Ovary (tissue), 9 donors: ENCODE measurements around the gene DPM1. TPM values are rescaled to one million over a fixed set of nuclear protein-coding genes. Genes with fewer than 3 reads are reported as not detected.
A peak's percentile ranks its signal among the peaks of the same experiment; 100 is the strongest.

Experiments used
- DNase-seq, 5 donors: peaks; one replicate each; pipeline ENCODE4 v3.0.0-alpha.2; 2019 to 2020
- H3K27ac ChIP-seq, 2 donors: fragments of 200-600 bp; one replicate each; pipeline versions ENCODE4 v1.5.1 to v1.8.0; 2019 to 2022
- H3K27me3 ChIP-seq: fragments of 200-600 bp; one replicate; pipeline ENCODE4 v1.8.0; 2022
- H3K36me3 ChIP-seq: fragments of 200-600 bp; sonication (generic); one replicate; pipeline ENCODE4 v1.5.1; 2019
- H3K4me1 ChIP-seq: one replicate; pipeline ENCODE4 v1.8.1; 2013; ENCODE audit warnings: mild to moderate bottlenecking, moderate library complexity; ENCODE audit not compliant: insufficient read depth
- H3K4me3 ChIP-seq: fragments of 200-600 bp; sonication (generic); one replicate; pipeline ENCODE4 v1.5.1; 2017
- H3K9me3 ChIP-seq, 2 donors: fragments of 200-600 bp in 1 of 2; sonication (generic) in 1 of 2; one replicate each; pipeline versions ENCODE4 v1.5.1 to v1.8.1; 2013 to 2019; ENCODE audit warnings: mild to moderate bottlenecking in 1 of 2, moderate library complexity in 1 of 2
- EP300 ChIP-seq: sonication (generic); formaldehyde crosslinking; IDR thresholded peaks from one replicate; pipeline ENCODE4 v1.6.1; 2017; ENCODE audit warnings: antibody characterized with exemption
- POLR2A ChIP-seq: fragments of 450-650 bp; IDR thresholded peaks from one replicate; pipeline ENCODE4 v1.6.1; 2017; ENCODE audit warnings: antibody characterized with exemption, mild to moderate bottlenecking, moderate library complexity
- WGBS, 3 donors: extraction: QIAGEN DNeasy Blood & Tissue Kit in 1 of 3; methylation state at CpG; one replicate each; pipeline versions ENCODE4 v1.1.5 to v1.1.7; 2013 to 2017; 5-methylcytosine and 5-hydroxymethylcytosine counted together
- intact Hi-C, 4 donors: fragments of 100-400 bp; cut with DNase I; formaldehyde crosslinking; loops; one replicate each; pipeline versions ENCODE4 v1.11.0 to v1.15.1; 2022 to 2023
- polyA plus RNA-seq, 2 donors: library from polyadenylated mRNA; stranded (reverse); fragments of 200-250 nt in 1 of 2; fragments of 350-450 nt in 1 of 2; fragmentation: Illumina TruSeq in 1 of 2; extraction: RNeasy Lipid Tissue Mini Kit (QIAGEN cat#74804) in 1 of 2; gene quantifications; one replicate each; pipeline ENCODE4 v1.2.3, GENCODE V29; 2013 to 2014
- total RNA-seq, 7 donors: library from RNA; depleted of rRNA in 2 of 7; stranded (reverse); fragments of >200 nt in 2 of 7; fragmentation: NEBNext Ultra II Directional in 3 of 7; extraction: Animal tissue kit (Norgen Biotek cat#: 25700) in 3 of 7; gene quantifications; one replicate each; pipeline versions ENCODE4 v1.1.0 to v1.2.4, GENCODE V29; 2016 to 2023
- TF ChIP-seq, protein P1 (sequence below), 3 donors: fragments of 450-650 bp in 2 of 3; fragments of 200-600 bp in 1 of 3; IDR thresholded peaks; one replicate each; pipeline versions ENCODE4 v1.5.1 to v1.8.0; 2016 to 2022; ENCODE audit warnings: antibody characterized with exemption in 3 of 3, mild to moderate bottlenecking in 1 of 3
- donor health status: DM: no; HTN: no; CAD: no; lungs with moderate emphysema.
- donor health status: DM: no; HTN: no; CAD: no.
- donor health status: Bipolar disorder and iron deficiency.
- donor health status: DM: yes; HTN: yes; CAD: no.
- donor health status: DM: no; HTN: no; CAD: no.
- donor health status: DM: yes; HTN: yes; CAD: no.

DPM1 gene
- total and polyA plus RNA-seq, 9 donors: 31.1 to 53.8 (median 38.1) TPM

- no peaks in the 10 kb centered on the region for H3K36me3 ChIP-seq
- H3K27ac ChIP-seq: no peak overlapping the region
- WGBS, 3 donors: 64 to 72% (median 70%) methylated on average over 5 of the region's 5 CpGs
- DNase-seq: no peak
- no peaks in the 10 kb centered on the region for H3K27me3 ChIP-seq
- TF ChIP-seq, protein P1, sequence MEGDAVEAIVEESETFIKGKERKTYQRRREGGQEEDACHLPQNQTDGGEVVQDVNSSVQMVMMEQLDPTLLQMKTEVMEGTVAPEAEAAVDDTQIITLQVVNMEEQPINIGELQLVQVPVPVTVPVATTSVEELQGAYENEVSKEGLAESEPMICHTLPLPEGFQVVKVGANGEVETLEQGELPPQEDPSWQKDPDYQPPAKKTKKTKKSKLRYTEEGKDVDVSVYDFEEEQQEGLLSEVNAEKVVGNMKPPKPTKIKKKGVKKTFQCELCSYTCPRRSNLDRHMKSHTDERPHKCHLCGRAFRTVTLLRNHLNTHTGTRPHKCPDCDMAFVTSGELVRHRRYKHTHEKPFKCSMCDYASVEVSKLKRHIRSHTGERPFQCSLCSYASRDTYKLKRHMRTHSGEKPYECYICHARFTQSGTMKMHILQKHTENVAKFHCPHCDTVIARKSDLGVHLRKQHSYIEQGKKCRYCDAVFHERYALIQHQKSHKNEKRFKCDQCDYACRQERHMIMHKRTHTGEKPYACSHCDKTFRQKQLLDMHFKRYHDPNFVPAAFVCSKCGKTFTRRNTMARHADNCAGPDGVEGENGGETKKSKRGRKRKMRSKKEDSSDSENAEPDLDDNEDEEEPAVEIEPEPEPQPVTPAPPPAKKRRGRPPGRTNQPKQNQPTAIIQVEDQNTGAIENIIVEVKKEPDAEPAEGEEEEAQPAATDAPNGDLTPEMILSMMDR (IDR thresholded peaks at IDR 0.05): no peak
- TF ChIP-seq EP300 (no peak), POLR2A (no peak)
- peak overlapping the region; percentile 92 for H3K4me3 ChIP-seq
- intact Hi-C loops: loop anchor here in 2 of 4 donors (10.0 kb wide), 2 partner anchors 54 to 134 kb away; partner anchors contain the start of gene BCAS4 (in 1 of the 2)
- H3K4me1 ChIP-seq: peaks cover 15% of the 10 kb centered on the region
- H3K9me3 ChIP-seq: no peaks in the 10 kb centered on the region
Observed at GRCh38 chr20:50928469-50928868, 29.9 kb downstream of the DPM1 start.

DNA sequence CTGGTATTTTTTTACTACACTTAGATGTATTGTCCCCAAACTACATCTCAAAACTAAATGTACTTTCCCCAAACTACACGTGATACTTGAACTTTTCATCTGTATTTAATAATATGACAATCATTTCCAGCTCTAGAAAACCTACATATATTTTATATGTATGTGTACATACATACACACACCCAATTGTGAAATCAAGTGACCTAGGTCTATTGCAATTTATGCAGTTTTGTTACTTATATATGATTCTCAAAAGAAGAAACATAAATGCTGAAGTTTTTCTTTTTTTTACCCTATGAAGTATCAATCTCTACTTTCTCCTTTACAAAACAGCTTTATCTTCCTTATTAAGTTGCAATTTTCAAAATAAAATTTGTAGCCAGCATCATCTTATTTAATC, 31.8 kb downstream of the DPM1 start:
- Histone ChIP-seq H3K4me1 (peaks cover 16% of the 10 kb centered on the region), H3K27ac (no peak overlapping the region), H3K36me3 (no peaks in the 10 kb centered on the region), H3K9me3 (no peaks in the 10 kb centered on the region), H3K27me3 (no peaks in the 10 kb centered on the region), H3K4me3 (no peak overlapping the region)
- DNase-seq: no peak
- intact Hi-C loops: loop anchor here in 2 of 4 donors (10.0 kb wide), 2 partner anchors 52 to 132 kb away; partner anchors contain the start of gene BCAS4 (in 1 of the 2)
- WGBS, 3 donors: 46 to 52% (median 48%) methylated on average over 1 of the region's 1 CpG
- TF ChIP-seq EP300 (no peak), POLR2A (no peak)
- TF ChIP-seq, protein P1 (IDR thresholded peaks at IDR 0.05): no peak

- 62 to 75% (median 64%) methylated on average over 2 of the region's 2 CpGs for WGBS, 3 donors
- TF ChIP-seq, protein P1 (IDR thresholded peaks at IDR 0.05): no peak
- TF ChIP-seq EP300: no peak
- no peak for TF ChIP-seq POLR2A
- H3K4me1 ChIP-seq: peaks cover 18% of the 10 kb centered on the region
- H3K27ac ChIP-seq: no peak overlapping the region
- no peaks in the 10 kb centered on the region for H3K27me3 ChIP-seq
- H3K36me3 ChIP-seq: no peaks in the 10 kb centered on the region
- H3K4me3 ChIP-seq: no peak overlapping the region
- no peak for DNase-seq
- H3K9me3 ChIP-seq: no peaks in the 10 kb centered on the region
- intact Hi-C loops: loop anchor here in 2 of 4 donors (10.0 kb wide), 2 partner anchors 50 to 130 kb away; partner anchors contain the start of gene BCAS4 (in 1 of the 2)
Observed at GRCh38 chr20:50924261-50924920, 33.9 kb downstream of the DPM1 start.

DNA sequence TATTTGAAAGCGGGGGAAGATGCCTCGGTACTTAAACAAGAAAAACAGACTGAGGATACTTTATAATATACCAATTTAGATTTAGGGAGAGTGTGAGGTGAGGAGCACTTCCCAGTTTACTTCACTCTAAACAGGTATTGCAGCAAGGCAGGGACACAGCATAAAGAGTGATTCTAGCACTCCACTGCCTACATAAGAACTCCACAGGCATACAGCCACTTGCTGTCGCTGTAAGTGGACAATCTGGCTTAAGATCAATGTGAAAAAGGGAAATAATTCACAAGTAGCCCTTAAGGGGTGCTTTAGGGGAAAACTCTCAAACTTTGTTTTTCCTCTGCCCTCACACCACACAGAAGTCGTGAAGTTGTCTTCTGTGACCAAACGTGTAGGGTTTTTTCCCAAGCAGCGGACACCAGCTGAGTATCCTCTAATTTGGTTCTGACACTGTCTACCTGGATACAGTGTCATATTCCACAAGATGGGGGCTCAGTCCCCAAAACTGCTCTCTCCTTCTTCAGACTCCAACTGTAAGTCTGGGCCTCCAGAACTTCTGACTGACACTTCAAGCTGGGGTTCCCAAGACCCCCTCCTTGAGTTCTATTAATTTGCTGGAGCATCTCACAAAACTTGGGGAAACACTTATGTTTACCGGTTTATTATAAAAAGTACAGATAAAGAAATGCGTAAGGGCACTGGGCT, 36.4 kb downstream of the DPM1 start:
- 57 to 72% (median 64%) methylated on average over 8 of the region's 8 CpGs for WGBS, 3 donors
- TF ChIP-seq, protein P1 (IDR thresholded peaks at IDR 0.05): no peak
- TF ChIP-seq EP300 (no peak), POLR2A (no peak)
- no peak for DNase-seq
- H3K9me3 ChIP-seq: no peaks in the 10 kb centered on the region
- intact Hi-C loops: loop anchor here in 2 of 4 donors (10.0 kb wide), 2 partner anchors 47 to 127 kb away; partner anchors contain the start of gene BCAS4 (in 1 of the 2)
- peaks cover 15% of the 10 kb centered on the region for H3K4me1 ChIP-seq
- H3K4me3 ChIP-seq: no peak overlapping the region
- H3K36me3 ChIP-seq: no peaks in the 10 kb centered on the region
- no peaks in the 10 kb centered on the region for H3K27me3 ChIP-seq
- no peak overlapping the region for H3K27ac ChIP-seq
